ENCODE measurements around the gene SPPL3. TPM values are rescaled to one million over a fixed set of nuclear protein-coding genes. Genes with fewer than 3 reads are reported as not detected.

Gene SPPL3
- total and polyA plus RNA-seq, 2 experiments from 2014 or later: 10.9 to 27.8 TPM

DNA sequence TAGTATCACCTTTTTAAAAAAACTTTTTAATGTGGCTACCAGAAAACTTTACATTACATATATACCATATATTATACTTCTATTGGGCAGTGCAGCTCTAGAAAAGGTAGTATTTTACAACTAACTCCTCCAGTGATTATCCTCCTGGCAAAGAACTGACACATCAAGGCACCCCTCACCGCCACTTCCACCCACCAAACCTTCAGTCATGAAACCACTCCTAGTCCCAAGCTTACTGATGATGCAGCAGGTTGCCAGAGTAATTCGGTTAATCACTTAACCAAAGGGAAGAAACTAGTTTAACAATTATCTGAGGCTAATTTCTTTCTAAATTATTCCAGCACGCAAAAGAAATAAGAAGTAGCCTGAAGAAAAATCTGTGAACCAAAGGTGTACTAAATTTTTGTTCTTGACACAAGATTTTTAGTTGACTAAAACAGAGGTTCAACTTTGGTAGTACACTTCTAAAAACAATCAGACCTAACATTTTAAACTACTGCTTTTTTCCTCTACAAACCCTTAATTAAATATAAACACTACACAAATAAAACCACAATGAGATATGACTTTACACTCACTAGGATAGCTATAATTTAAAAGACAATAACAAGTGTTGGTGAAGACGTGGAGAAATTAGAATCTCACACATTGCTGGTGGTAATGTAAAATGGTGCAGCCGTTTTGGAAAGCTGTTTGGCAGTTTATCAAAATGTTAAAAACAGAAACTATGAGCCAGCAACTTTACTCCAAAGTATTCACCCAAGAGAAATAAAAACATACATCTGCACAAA, 16.7 kb downstream of the SPPL3 start:
- Mint-ChIP-seq H3K36me3 (ENCODE audit: low read depth) (no peaks in the 10 kb centered on the region), H3K4me1 (peaks cover 11% of the 10 kb centered on the region; the same call in 2 of the 3 replicates), H3K27me3 (ENCODE audit: insufficient read depth, low read depth, poor library complexity) (no peaks in the 10 kb centered on the region), H3K27ac (no peak overlapping the region), H3K9me3 (no peaks in the 10 kb centered on the region), H3K4me3 (no peak overlapping the region)
- Histone ChIP-seq H3K4me1 (ENCODE audit: insufficient read depth) (no peaks in the 10 kb centered on the region), H3K36me3 (ENCODE audit: insufficient read depth) (no peaks in the 10 kb centered on the region), H3F3A (replicated peaks; ENCODE audit: low read depth) (no peaks in the 10 kb centered on the region), H3K4me3 (no peak overlapping the region), H3K27me3 (ENCODE audit: insufficient read depth) (no peaks in the 10 kb centered on the region), H4K20me1 (replicated peaks; ENCODE audit: insufficient read depth) (peaks cover 22% of the 10 kb centered on the region), H3K79me2 (replicated peaks; ENCODE audit: insufficient read depth) (peaks cover 100% of the 10 kb centered on the region), H3K27ac (ENCODE audit: low read depth) (no peak overlapping the region), H2AFZ (no peak overlapping the region), H3K4me2 (no peak overlapping the region), H3K9me2 (ENCODE audit: insufficient read depth) (no peaks in the 10 kb centered on the region)
- no peak for DNase-seq (ENCODE audit: low spot score)
- ATAC-seq: no peak
- no peak for TF ChIP-seq STAT1 (IDR thresholded peaks at IDR 0.05; ENCODE audit: unreplicated experiment)
- no peak for TF ChIP-seq POLR2AphosphoS5 (IDR thresholded peaks at IDR 0.05; ENCODE audit: low read depth)
- TF ChIP-seq, protein P1, sequence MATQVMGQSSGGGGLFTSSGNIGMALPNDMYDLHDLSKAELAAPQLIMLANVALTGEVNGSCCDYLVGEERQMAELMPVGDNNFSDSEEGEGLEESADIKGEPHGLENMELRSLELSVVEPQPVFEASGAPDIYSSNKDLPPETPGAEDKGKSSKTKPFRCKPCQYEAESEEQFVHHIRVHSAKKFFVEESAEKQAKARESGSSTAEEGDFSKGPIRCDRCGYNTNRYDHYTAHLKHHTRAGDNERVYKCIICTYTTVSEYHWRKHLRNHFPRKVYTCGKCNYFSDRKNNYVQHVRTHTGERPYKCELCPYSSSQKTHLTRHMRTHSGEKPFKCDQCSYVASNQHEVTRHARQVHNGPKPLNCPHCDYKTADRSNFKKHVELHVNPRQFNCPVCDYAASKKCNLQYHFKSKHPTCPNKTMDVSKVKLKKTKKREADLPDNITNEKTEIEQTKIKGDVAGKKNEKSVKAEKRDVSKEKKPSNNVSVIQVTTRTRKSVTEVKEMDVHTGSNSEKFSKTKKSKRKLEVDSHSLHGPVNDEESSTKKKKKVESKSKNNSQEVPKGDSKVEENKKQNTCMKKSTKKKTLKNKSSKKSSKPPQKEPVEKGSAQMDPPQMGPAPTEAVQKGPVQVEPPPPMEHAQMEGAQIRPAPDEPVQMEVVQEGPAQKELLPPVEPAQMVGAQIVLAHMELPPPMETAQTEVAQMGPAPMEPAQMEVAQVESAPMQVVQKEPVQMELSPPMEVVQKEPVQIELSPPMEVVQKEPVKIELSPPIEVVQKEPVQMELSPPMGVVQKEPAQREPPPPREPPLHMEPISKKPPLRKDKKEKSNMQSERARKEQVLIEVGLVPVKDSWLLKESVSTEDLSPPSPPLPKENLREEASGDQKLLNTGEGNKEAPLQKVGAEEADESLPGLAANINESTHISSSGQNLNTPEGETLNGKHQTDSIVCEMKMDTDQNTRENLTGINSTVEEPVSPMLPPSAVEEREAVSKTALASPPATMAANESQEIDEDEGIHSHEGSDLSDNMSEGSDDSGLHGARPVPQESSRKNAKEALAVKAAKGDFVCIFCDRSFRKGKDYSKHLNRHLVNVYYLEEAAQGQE (IDR thresholded peaks at IDR 0.05; ENCODE audit: unreplicated experiment): no peak
- TF ChIP-seq CREB1 (CRISPR knock-in tag; IDR thresholded peaks at IDR 0.05; ENCODE audit: low read depth): no peak
- TF ChIP-seq ZNF114 (CRISPR knock-in tag; IDR thresholded peaks at IDR 0.05): no peak
- TF ChIP-seq, protein P2, sequence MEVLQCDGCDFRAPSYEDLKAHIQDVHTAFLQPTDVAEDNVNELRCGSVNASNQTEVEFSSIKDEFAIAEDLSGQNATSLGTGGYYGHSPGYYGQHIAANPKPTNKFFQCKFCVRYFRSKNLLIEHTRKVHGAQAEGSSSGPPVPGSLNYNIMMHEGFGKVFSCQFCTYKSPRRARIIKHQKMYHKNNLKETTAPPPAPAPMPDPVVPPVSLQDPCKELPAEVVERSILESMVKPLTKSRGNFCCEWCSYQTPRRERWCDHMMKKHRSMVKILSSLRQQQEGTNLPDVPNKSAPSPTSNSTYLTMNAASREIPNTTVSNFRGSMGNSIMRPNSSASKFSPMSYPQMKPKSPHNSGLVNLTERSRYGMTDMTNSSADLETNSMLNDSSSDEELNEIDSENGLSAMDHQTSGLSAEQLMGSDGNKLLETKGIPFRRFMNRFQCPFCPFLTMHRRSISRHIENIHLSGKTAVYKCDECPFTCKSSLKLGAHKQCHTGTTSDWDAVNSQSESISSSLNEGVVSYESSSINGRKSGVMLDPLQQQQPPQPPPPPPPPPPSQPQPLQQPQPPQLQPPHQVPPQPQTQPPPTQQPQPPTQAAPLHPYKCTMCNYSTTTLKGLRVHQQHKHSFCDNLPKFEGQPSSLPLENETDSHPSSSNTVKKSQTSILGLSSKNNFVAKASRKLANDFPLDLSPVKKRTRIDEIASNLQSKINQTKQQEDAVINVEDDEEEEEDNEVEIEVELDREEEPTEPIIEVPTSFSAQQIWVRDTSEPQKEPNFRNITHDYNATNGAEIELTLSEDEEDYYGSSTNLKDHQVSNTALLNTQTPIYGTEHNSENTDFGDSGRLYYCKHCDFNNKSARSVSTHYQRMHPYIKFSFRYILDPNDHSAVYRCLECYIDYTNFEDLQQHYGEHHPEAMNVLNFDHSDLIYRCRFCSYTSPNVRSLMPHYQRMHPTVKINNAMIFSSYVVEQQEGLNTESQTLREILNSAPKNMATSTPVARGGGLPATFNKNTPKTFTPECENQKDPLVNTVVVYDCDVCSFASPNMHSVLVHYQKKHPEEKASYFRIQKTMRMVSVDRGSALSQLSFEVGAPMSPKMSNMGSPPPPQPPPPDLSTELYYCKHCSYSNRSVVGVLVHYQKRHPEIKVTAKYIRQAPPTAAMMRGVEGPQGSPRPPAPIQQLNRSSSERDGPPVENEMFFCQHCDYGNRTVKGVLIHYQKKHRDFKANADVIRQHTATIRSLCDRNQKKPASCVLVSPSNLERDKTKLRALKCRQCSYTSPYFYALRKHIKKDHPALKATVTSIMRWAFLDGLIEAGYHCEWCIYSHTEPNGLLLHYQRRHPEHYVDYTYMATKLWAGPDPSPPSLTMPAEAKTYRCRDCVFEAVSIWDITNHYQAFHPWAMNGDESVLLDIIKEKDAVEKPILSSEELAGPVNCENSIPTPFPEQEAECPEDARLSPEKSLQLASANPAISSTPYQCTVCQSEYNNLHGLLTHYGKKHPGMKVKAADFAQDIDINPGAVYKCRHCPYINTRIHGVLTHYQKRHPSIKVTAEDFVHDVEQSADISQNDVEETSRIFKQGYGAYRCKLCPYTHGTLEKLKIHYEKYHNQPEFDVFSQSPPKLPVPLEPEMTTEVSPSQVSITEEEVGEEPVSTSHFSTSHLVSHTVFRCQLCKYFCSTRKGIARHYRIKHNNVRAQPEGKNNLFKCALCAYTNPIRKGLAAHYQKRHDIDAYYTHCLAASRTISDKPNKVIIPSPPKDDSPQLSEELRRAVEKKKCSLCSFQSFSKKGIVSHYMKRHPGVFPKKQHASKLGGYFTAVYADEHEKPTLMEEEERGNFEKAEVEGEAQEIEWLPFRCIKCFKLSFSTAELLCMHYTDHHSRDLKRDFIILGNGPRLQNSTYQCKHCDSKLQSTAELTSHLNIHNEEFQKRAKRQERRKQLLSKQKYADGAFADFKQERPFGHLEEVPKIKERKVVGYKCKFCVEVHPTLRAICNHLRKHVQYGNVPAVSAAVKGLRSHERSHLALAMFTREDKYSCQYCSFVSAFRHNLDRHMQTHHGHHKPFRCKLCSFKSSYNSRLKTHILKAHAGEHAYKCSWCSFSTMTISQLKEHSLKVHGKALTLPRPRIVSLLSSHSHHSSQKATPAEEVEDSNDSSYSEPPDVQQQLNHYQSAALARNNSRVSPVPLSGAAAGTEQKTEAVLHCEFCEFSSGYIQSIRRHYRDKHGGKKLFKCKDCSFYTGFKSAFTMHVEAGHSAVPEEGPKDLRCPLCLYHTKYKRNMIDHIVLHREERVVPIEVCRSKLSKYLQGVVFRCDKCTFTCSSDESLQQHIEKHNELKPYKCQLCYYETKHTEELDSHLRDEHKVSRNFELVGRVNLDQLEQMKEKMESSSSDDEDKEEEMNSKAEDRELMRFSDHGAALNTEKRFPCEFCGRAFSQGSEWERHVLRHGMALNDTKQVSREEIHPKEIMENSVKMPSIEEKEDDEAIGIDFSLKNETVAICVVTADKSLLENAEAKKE (CRISPR knock-in tag; IDR thresholded peaks at IDR 0.05): no peak
- no peak for TF ChIP-seq ZNF331 (CRISPR knock-in tag; IDR thresholded peaks at IDR 0.05; ENCODE audit: low read depth)
- no peak for TF ChIP-seq NANOG (IDR thresholded peaks at IDR 0.05; ENCODE audit: borderline replicate concordance)
- TF ChIP-seq EZH2 (IDR thresholded peaks at IDR 0.05; ENCODE audit: low read depth, unreplicated experiment): no peak
- TF ChIP-seq, protein P3, sequence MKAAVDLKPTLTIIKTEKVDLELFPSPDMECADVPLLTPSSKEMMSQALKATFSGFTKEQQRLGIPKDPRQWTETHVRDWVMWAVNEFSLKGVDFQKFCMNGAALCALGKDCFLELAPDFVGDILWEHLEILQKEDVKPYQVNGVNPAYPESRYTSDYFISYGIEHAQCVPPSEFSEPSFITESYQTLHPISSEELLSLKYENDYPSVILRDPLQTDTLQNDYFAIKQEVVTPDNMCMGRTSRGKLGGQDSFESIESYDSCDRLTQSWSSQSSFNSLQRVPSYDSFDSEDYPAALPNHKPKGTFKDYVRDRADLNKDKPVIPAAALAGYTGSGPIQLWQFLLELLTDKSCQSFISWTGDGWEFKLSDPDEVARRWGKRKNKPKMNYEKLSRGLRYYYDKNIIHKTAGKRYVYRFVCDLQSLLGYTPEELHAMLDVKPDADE (IDR thresholded peaks at IDR 0.05): no peak
- TF ChIP-seq EZH2phosphoT487 (IDR thresholded peaks at IDR 0.05; ENCODE audit: unreplicated experiment): no peak
- TF ChIP-seq, protein P4, sequence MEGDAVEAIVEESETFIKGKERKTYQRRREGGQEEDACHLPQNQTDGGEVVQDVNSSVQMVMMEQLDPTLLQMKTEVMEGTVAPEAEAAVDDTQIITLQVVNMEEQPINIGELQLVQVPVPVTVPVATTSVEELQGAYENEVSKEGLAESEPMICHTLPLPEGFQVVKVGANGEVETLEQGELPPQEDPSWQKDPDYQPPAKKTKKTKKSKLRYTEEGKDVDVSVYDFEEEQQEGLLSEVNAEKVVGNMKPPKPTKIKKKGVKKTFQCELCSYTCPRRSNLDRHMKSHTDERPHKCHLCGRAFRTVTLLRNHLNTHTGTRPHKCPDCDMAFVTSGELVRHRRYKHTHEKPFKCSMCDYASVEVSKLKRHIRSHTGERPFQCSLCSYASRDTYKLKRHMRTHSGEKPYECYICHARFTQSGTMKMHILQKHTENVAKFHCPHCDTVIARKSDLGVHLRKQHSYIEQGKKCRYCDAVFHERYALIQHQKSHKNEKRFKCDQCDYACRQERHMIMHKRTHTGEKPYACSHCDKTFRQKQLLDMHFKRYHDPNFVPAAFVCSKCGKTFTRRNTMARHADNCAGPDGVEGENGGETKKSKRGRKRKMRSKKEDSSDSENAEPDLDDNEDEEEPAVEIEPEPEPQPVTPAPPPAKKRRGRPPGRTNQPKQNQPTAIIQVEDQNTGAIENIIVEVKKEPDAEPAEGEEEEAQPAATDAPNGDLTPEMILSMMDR (conservative IDR thresholded peaks at IDR 0.05; ENCODE audit: low read depth in 2 of 2): no peak
- no peak for TF ChIP-seq JUNB (IDR thresholded peaks at IDR 0.05; ENCODE audit: unreplicated experiment)

Measured in GM23338 (cell line).